Measurements from ENCODE around the gene CLBA1.

DNA sequence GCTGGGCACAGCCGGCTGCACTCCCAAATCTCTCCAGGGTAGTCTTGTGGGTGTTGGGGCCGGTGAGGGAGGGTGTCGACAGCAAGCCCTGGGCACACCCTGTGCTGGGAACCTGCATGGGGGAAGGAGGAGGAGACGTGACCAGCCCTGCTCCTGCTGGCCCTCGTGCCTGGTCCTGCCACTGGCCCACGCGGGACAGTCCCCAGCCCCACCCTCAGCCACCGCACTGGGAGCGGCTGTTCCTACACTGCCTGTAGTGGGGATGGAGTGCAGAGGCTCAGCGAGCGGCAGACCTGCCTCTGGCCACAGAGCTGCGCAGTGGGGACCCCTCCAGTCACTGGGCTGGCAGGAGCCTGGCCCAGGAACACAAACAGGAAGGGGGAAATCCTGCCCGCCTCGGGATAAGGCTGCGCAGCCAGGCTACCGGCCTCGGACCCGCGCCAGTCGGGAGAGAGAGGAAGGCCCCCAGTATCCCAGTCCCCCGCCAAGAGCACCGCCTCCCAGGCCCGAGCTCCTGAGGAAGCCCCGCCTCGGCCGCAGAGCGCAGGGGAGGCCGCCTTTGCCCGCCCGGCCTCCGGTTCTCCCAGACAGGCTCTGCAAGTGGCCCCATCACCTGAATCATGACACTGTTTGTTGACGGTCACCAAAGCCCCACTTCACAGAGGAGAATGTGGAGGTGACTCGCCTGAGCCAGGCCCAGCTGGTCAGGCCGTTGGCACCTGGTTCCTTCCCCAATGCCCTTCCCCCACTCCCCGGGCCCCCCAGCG is 18.0 kb upstream of the CLBA1 start:
- TF ChIP-seq, protein P1, sequence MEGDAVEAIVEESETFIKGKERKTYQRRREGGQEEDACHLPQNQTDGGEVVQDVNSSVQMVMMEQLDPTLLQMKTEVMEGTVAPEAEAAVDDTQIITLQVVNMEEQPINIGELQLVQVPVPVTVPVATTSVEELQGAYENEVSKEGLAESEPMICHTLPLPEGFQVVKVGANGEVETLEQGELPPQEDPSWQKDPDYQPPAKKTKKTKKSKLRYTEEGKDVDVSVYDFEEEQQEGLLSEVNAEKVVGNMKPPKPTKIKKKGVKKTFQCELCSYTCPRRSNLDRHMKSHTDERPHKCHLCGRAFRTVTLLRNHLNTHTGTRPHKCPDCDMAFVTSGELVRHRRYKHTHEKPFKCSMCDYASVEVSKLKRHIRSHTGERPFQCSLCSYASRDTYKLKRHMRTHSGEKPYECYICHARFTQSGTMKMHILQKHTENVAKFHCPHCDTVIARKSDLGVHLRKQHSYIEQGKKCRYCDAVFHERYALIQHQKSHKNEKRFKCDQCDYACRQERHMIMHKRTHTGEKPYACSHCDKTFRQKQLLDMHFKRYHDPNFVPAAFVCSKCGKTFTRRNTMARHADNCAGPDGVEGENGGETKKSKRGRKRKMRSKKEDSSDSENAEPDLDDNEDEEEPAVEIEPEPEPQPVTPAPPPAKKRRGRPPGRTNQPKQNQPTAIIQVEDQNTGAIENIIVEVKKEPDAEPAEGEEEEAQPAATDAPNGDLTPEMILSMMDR (conservative IDR thresholded peaks at IDR 0.05 in 1 of 2, IDR thresholded peaks at IDR 0.05 in 1 of 2; ENCODE audit: extremely low read depth in 1 of 2, insufficient read depth in 1 of 2, low read depth in 1 of 2, low read length in 2 of 2) = peak in 1 of 2 donors; percentile 10
- no peak for TF ChIP-seq EZH2 (IDR thresholded peaks at IDR 0.05; ENCODE audit: borderline replicate concordance, low read length)

Data from mammary epithelial cell (primary cell).